ENCODE measurements around the gene OR1L8.
"Not testable (repeated sequence)": the region's sequence is repeated elsewhere in the genome, so short reads cannot be mapped to it uniquely, and the experiment has no call there.

OR1L8 gene

GRCh38 chr9:122583284-122583683 is at the start of gene OR1L8:
Gene OR1L8, minus strand, starts transcription at chr9:122583384. Its CDS starts 14,907 bp downstream, at chr9:122568477.
- DNase-seq (ENCODE audit: low read depth), result not testable (repeated sequence)

- DNase-seq (ENCODE audit: low read depth), result no peak
Measured at GRCh38 chr9:122619996-122620395, 36.8 kb upstream of the OR1L8 start.

- DNase-seq (ENCODE audit: low read depth), result no peak
Measured at GRCh38 chr9:122614362-122614761, 31.2 kb upstream of the OR1L8 start, which contains the start of gene OR1Q1. Gene OR1Q1, plus strand, starts transcription at chr9:122614738. Its CDS starts 0 bp downstream, at chr9:122614738.

GRCh38 chr9:122609804-122610203 is 26.6 kb upstream of the OR1L8 start:
- no peak for DNase-seq (ENCODE audit: low read depth)

GRCh38 chr9:122606587-122606986 is 23.4 kb upstream of the OR1L8 start:
- DNase-seq (ENCODE audit: low read depth), result no peak

GRCh38 chr9:122605691-122606090 is 22.5 kb upstream of the OR1L8 start:
- DNase-seq (ENCODE audit: low read depth), result no peak

- DNase-seq (ENCODE audit: low read depth), result no peak
Measured at GRCh38 chr9:122580360-122580759, 2.8 kb downstream of the OR1L8 start.

GRCh38 chr9:122579874-122580273 is 3.3 kb downstream of the OR1L8 start:
- no peak for DNase-seq (ENCODE audit: low read depth)

GRCh38 chr9:122572456-122572855 is 10.7 kb downstream of the OR1L8 start:
- DNase-seq (ENCODE audit: low read depth), result no peak

- no peak for DNase-seq (ENCODE audit: low read depth)
Measured at GRCh38 chr9:122567901-122568300, 15.3 kb downstream of the OR1L8 start.

GRCh38 chr9:122562134-122562760 is 20.9 kb downstream of the OR1L8 start:
- DNase-seq (ENCODE audit: low read depth), result no peak

- no peak for DNase-seq (ENCODE audit: low read depth)
Measured at GRCh38 chr9:122561446-122561845, 21.7 kb downstream of the OR1L8 start.

- no peak for DNase-seq (ENCODE audit: low read depth)
Measured at GRCh38 chr9:122552812-122553211, 30.4 kb downstream of the OR1L8 start, which contains the start of gene OR1N2. Gene OR1N2, plus strand, starts transcription at chr9:122553112. Its CDS starts 100 bp downstream, at chr9:122553212.

- DNase-seq (ENCODE audit: low read depth), result no peak
Measured at GRCh38 chr9:122551371-122551770, 31.8 kb downstream of the OR1L8 start.

- no peak for DNase-seq (ENCODE audit: low read depth)
Measured at GRCh38 chr9:122546196-122546595, 37.0 kb downstream of the OR1L8 start.

- no peak for DNase-seq (ENCODE audit: low read depth)
Measured at GRCh38 chr9:122538757-122539156, 44.4 kb downstream of the OR1L8 start.

GRCh38 chr9:122537066-122537465 is 46.1 kb downstream of the OR1L8 start:
- DNase-seq (ENCODE audit: low read depth), result not testable (repeated sequence)

- no peak for DNase-seq (ENCODE audit: low read depth)
Measured at GRCh38 chr9:122536134-122536533, 47.0 kb downstream of the OR1L8 start.

GRCh38 chr9:122531157-122531556 is 52.0 kb downstream of the OR1L8 start:
- not testable (repeated sequence) for DNase-seq (ENCODE audit: low read depth)

- DNase-seq (ENCODE audit: low read depth), result no peak
Measured at GRCh38 chr9:122527193-122527592, 56.0 kb downstream of the OR1L8 start, which contains the start of gene OR1N1. Gene OR1N1, minus strand, starts transcription at chr9:122527293. Its CDS starts 0 bp downstream, at chr9:122527293.

GRCh38 chr9:122526602-122527001 is 56.6 kb downstream of the OR1L8 start:
- DNase-seq (ENCODE audit: low read depth), result no peak

- no peak for DNase-seq (ENCODE audit: low read depth)
Measured at GRCh38 chr9:122519376-122519775, 63.8 kb downstream of the OR1L8 start.

GRCh38 chr9:122518841-122519240 is 64.3 kb downstream of the OR1L8 start, which contains the start of gene OR1J4:
Gene OR1J4, plus strand, starts transcription at chr9:122519141. Its CDS starts 0 bp downstream, at chr9:122519141.
- no peak for DNase-seq (ENCODE audit: low read depth)

- DNase-seq (ENCODE audit: low read depth), result no peak
Measured at GRCh38 chr9:122518226-122518625, 65.0 kb downstream of the OR1L8 start.
